ENCODE data around the gene PPP1R15B. TPM values are rescaled to one million over a fixed set of nuclear protein-coding genes. Genes with fewer than 3 reads are reported as not detected.

Gene PPP1R15B
- total and polyA plus RNA-seq, 8 donors = 31.8 to 53.0 (median 39.3) TPM

- Histone ChIP-seq H3K27me3 (no peaks in the 10 kb centered on the region), H3K4me3 (no peak overlapping the region), H3K9me3 (no peaks in the 10 kb centered on the region), H3K4me1 (peaks cover 8 to 41% of the 10 kb centered on the region in 2 donors), H3K27ac (peak overlapping the region in 1 of 2 donors; percentile 37), H3K36me3 (peaks cover 0 to 54% of the 10 kb centered on the region in 2 donors)
- ATAC-seq (peak; percentile 56), DNase-seq (peak in 3 of 4 donors; percentile 42 to 76 (median 57))
- TF ChIP-seq CTCF (IDR thresholded peaks at IDR 0.05) = peak; percentile 64 to 83
- intact Hi-C loops (cut with DNase I) = loop anchor here (5.0 to 10.0 kb wide), 2 partner anchors 56 to 58 kb away; no protein-coding TSS in a partner anchor
Observed at GRCh38 chr1:204446413-204447111, 34.9 kb upstream of the PPP1R15B start.

GRCh38 chr1:204445860-204446412, 34.3 kb upstream of the PPP1R15B start:
- Histone ChIP-seq H3K4me3 (no peak overlapping the region), H3K27ac (no peak overlapping the region), H3K36me3 (peaks cover 0 to 59% of the 10 kb centered on the region in 2 donors), H3K4me1 (peaks cover 8 to 37% of the 10 kb centered on the region in 2 donors), H3K9me3 (no peaks in the 10 kb centered on the region), H3K27me3 (no peaks in the 10 kb centered on the region)
- ATAC-seq = no peak
- no peak for DNase-seq
- intact Hi-C loops (cut with DNase I) = loop anchor here (5.0 to 10.0 kb wide), 2 partner anchors 56 to 59 kb away; no protein-coding TSS in a partner anchor
- no peak for TF ChIP-seq CTCF (IDR thresholded peaks at IDR 0.05)

GRCh38 chr1:204443871-204444581, 32.4 kb upstream of the PPP1R15B start:
- no peak for TF ChIP-seq CTCF (IDR thresholded peaks at IDR 0.05)
- Histone ChIP-seq H3K4me1 (peaks cover 5 to 34% of the 10 kb centered on the region in 2 donors), H3K9me3 (no peaks in the 10 kb centered on the region), H3K27me3 (no peaks in the 10 kb centered on the region), H3K27ac (peak overlapping the region; percentile 3 to 20), H3K36me3 (peaks cover 0 to 64% of the 10 kb centered on the region in 2 donors), H3K4me3 (no peak overlapping the region)
- intact Hi-C loops (cut with DNase I) = loop anchor here in 1 of 2 donors (10.0 kb wide), 1 partner anchor 61 kb away; no protein-coding TSS in a partner anchor
- peak; percentile 5 for ATAC-seq
- no peak for DNase-seq

GRCh38 chr1:204443260-204443619, 31.6 kb upstream of the PPP1R15B start:
- Histone ChIP-seq H3K27ac (peak overlapping the region in 1 of 2 donors; percentile 20), H3K4me3 (no peak overlapping the region), H3K4me1 (peaks cover 5 to 30% of the 10 kb centered on the region in 2 donors), H3K9me3 (no peaks in the 10 kb centered on the region), H3K36me3 (peaks cover 0 to 71% of the 10 kb centered on the region in 2 donors), H3K27me3 (no peaks in the 10 kb centered on the region)
- ATAC-seq (peak; percentile 88), DNase-seq (peak in 2 of 4 donors; percentile 57 to 78)
- TF ChIP-seq CTCF (IDR thresholded peaks at IDR 0.05) = no peak
- intact Hi-C loops (cut with DNase I) = loop anchor here in 1 of 2 donors (10.0 kb wide), 1 partner anchor 62 kb away; no protein-coding TSS in a partner anchor
